Measurements from ENCODE around the gene IL1RAPL2. TPM values are rescaled to one million over a fixed set of nuclear protein-coding genes. Genes with fewer than 3 reads are reported as not detected.

The IL1RAPL2 gene
- total and polyA plus RNA-seq, 2 of the 8 experiments (the other 6 are each of a cell fraction or from before 2014, with no cell fraction given): 0.20 to 1.3 TPM

DNA sequence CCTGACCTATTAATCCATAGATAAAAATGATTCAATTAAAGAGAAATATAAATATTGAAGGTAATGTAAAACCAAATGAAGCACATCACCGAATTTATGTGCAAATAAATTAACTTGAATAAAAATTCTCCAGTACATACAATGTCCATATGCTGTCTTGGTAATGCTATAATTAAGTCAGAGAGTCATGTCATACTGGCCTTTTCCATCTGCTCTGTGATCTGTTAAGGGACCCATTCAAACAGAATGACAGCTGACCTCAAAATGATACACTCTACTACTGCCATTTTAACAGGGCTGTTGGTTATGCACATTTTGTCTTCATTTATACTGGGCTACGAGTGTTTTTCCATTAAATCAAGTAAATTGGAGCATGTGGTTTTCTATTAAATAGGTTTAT, 555.2 kb downstream of the IL1RAPL2 start:
- H4K5ac ChIP-seq (ENCODE audit: insufficient read length, low read depth, low read length): no peak overlapping the region
- H3K4ac ChIP-seq (replicated peaks; ENCODE audit: insufficient read length, low read depth, low read length): no peak overlapping the region
- no peak overlapping the region for H2BK15ac ChIP-seq (ENCODE audit: low read length)
- no peak overlapping the region for H3K4me2 ChIP-seq (ENCODE audit: insufficient read depth in 1 of 2, low read depth in 2 of 2, low read length in 2 of 2)
- no peak overlapping the region for H2AFZ ChIP-seq (ENCODE audit: low read length)
- H3K23me2 ChIP-seq (ENCODE audit: low read depth, low read length): no peaks in the 10 kb centered on the region
- H3K79me1 ChIP-seq (ENCODE audit: low read depth, low read length): no peaks in the 10 kb centered on the region
- no peak for FAIRE-seq
- H3K18ac ChIP-seq (ENCODE audit: extremely low read depth, low read length): no peak overlapping the region
- no peaks in the 10 kb centered on the region for H3K27me3 ChIP-seq (replicated peaks in 1 of 4; ENCODE audit: control insufficient read depth in 3 of 4, extremely low read depth in 1 of 4, insufficient read depth in 3 of 4, low read length in 3 of 4)
- POLR2A ChIA-PET (ENCODE audit: partially characterized antibody): no interaction called here
- no peak overlapping the region for H3K9ac ChIP-seq (replicated peaks in 1 of 4; ENCODE audit: extremely low read depth in 1 of 4, low read depth in 3 of 4, low read length in 3 of 4)
- no peak overlapping the region for H2BK20ac ChIP-seq (ENCODE audit: low read length)
- no peaks in the 10 kb centered on the region for H3K4me1 ChIP-seq (replicated peaks in 1 of 4; ENCODE audit: control insufficient read depth in 3 of 4, insufficient read depth in 4 of 4, low read length in 3 of 4)
- H4K20me1 ChIP-seq (replicated peaks in 1 of 2; ENCODE audit: control insufficient read depth in 1 of 2, insufficient read depth in 2 of 2, low read length in 2 of 2): no peaks in the 10 kb centered on the region
- H4K91ac ChIP-seq (replicated peaks; ENCODE audit: insufficient read length, low read length): no peak overlapping the region
- DNase-seq (ENCODE audit: low read depth in 1 of 2, low spot score in 2 of 2): no peak
- H3K79me2 ChIP-seq (ENCODE audit: control insufficient read depth in 1 of 2, insufficient read depth in 2 of 2, low read length in 2 of 2): no peaks in the 10 kb centered on the region
- TF ChIP-seq POLR2AphosphoS5 (IDR thresholded peaks at IDR 0.05; ENCODE audit: low read depth, low read length): no peak
- TF ChIP-seq JUN (IDR thresholded peaks at IDR 0.05; ENCODE audit: low read depth, low read length): no peak
- no peak for TF ChIP-seq SUZ12 (IDR thresholded peaks at IDR 0.05; ENCODE audit: low read length)
- TF ChIP-seq SAP30 (IDR thresholded peaks at IDR 0.05; ENCODE audit: insufficient read depth, insufficient replicate concordance, low read length): no peak
- no peak for TF ChIP-seq SP2 (IDR thresholded peaks at IDR 0.05; ENCODE audit: low read length)
- TF ChIP-seq BCL11A (IDR thresholded peaks at IDR 0.05; ENCODE audit: low read depth in 2 of 2, low read length in 2 of 2): no peak
- no peak for TF ChIP-seq GABPA (IDR thresholded peaks at IDR 0.05; ENCODE audit: borderline replicate concordance, insufficient read depth, low read length)
- TF ChIP-seq YY1 (IDR thresholded peaks at IDR 0.05; ENCODE audit: low read depth, low read length): no peak
- no peak for TF ChIP-seq BRCA1 (IDR thresholded peaks at IDR 0.05; ENCODE audit: low read depth, low read length)
- no peak for TF ChIP-seq CEBPB (IDR thresholded peaks at IDR 0.05; ENCODE audit: low read depth, low read length)
- no peak for TF ChIP-seq POLR2A (IDR thresholded peaks at IDR 0.05; ENCODE audit: control extremely low read depth in 1 of 2, low read depth in 2 of 2, low read length in 2 of 2)
- TF ChIP-seq RFX5 (IDR thresholded peaks at IDR 0.05; ENCODE audit: borderline replicate concordance, low read depth, low read length): no peak
- TF ChIP-seq MAFK (IDR thresholded peaks at IDR 0.05; ENCODE audit: low read depth, low read length): no peak
- H2BK120ac ChIP-seq (replicated peaks; ENCODE audit: low read depth, low read length): no peak overlapping the region
- no peak overlapping the region for H3K14ac ChIP-seq (ENCODE audit: insufficient read length)
- no peak overlapping the region for H2AK5ac ChIP-seq (ENCODE audit: low read depth, low read length)
- no peak overlapping the region for H3K56ac ChIP-seq (replicated peaks; ENCODE audit: insufficient read length, low read depth, low read length)
- H3K27ac ChIP-seq (ENCODE audit: low read depth, low read length): no peak overlapping the region
- no peak overlapping the region for H3K23ac ChIP-seq (ENCODE audit: insufficient read length)
- H3K36me3 ChIP-seq (ENCODE audit: control insufficient read depth in 2 of 4, insufficient read depth in 4 of 4, low read length in 3 of 4): no peaks in the 10 kb centered on the region
- 100% methylated on average over 2 of the region's 2 CpGs; no CpG with 5 or more reads in 1 of the 2 experiments for WGBS, 2 experiments (ENCODE audit: extremely low coverage in 1 of 2, insufficient coverage in 1 of 2, insufficient read length in 1 of 2, insufficient replicate concordance in 2 of 2, low coverage in 1 of 2, low lambda C conversion rate in 2 of 2, missing lambda C conversion rate in 1 of 2)
- H2BK12ac ChIP-seq (ENCODE audit: low read depth, low read length): no peak overlapping the region
- H3K9me3 ChIP-seq (ENCODE audit: insufficient read depth in 2 of 2, low read depth in 1 of 2, low read length in 1 of 2): no peaks in the 10 kb centered on the region
- no peak overlapping the region for H4K8ac ChIP-seq (ENCODE audit: extremely low read depth, insufficient read depth, low read length)
- H3K4me3 ChIP-seq (ENCODE audit: extremely low read depth in 1 of 4, insufficient read depth in 2 of 4, low read depth in 3 of 4, low read length in 4 of 4): no peak overlapping the region
- CTCF ChIA-PET (ENCODE audit: partially characterized antibody): no interaction called here
- H2BK5ac ChIP-seq (ENCODE audit: low read depth, low read length): no peak overlapping the region

All from H1 (cell line).